GM21786 (cell line): ENCODE data around the gene CKB.
"Not testable (repeated sequence)": the region's sequence is repeated elsewhere in the genome, so short reads cannot be mapped to it uniquely, and the experiment has no call there.

ENCODE experiments used
- ATAC-seq: cut with Tn5 transposase; IDR thresholded peaks from one replicate; pipeline ENCODE4 v1.9.1; 2021; ENCODE audit not compliant: unreplicated experiment

The CKB gene

DNA sequence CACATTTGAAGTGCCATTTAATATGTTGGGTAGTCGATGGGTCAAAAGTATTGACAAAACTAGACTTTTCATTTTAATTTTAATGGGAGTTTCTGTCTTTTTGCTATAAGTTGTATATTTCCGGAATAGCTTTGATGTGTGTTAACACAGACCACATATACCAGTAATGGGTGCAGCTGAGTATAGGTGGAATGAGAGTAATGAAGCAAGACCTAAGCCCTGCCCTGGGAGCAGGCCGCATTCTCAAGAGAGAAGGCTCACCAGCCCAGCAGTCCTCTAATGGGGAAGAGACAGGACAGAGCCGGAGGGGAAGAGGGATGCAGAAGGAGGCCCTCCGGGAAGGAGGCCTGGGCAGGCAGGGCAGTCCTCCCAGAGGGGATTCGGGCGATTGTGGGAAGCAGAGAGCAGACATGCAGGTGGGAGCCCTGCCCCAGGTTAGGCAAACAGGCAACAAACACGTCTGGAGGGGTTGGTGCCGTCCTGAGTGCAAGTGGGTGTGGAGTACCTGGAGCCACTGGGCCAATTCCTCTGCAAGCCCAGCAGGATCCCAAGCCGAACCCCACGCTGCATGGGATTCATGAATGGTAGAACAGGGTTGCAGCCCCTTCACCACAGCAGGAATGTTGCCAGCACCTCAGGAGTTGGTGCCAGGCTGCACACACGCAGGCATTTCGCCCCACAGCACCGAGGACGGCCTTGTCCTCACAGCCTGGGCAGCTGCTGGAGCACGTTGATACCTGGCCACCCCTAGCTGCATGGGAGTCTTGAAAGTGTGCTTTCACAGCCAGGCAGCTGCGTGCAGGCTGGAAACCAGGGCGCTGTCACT is 7.8 kb downstream of the CKB start:
- ATAC-seq, result no peak

GRCh38 chr14:103512701-103513611 is 9.7 kb downstream of the CKB start:
- no peak for ATAC-seq

DNA sequence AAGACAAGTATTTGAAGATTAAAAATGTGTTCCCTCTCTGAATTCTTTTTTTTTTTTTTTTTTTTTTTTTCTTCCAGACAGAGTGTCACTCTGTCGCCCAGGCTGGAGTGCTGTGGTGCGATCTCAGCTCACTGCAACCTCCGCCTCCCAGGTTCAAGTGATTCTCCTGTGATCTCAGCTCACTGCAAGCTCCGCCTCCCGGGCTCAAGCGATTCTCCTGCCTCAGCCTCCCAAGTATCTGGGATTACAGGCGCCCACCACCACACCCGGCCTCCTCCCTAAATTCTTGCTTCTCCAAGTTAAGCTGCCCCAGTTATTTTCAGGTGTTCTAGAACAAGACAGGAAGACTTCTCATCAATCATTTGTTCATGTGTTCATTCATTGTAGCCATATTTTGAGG is 10.4 kb downstream of the CKB start:
- not testable (repeated sequence) for ATAC-seq

GRCh38 chr14:103510724-103511693 is 11.6 kb downstream of the CKB start:
- no peak for ATAC-seq

GRCh38 chr14:103509864-103510723 is 12.5 kb downstream of the CKB start:
- ATAC-seq, result no peak

DNA sequence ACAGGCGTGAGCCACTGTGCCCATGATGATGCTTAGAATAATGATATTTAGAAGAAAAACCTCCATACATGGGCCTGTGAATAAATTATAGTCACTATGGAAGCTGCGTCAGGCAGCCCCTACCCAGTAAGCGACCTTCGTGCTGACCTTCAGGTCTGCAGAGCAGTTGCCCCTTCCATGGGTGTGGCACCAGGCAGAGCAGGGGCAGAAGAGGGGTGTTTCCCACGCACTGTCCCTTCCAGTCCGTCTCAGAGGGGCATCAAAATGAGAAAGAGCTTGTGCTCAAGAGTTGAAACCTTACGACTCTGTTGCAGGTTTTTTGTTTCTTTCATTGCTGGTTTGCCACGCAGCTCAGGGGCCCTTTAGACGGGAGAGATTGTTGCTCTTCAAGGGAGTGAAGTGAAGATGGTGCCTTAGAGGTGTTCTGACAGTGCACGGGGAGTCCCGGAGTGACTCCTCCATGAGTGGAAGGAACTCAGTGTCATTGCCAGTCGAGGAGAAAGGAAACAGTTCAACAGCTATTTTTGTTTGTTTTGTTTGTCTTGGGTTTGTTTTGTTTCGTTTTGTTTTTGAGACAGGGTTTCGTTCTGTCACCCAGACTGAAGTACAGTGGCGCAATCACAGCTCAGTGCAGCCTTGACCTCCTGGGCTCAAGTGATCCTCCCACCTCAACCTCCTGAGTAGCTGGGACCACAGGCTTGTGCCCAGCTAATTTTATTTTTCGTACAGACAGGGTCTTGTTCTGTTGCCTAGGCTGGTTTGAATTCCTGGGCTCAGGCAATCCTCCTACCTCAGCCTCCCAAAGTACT is 13.9 kb downstream of the CKB start:
- no peak for ATAC-seq

DNA sequence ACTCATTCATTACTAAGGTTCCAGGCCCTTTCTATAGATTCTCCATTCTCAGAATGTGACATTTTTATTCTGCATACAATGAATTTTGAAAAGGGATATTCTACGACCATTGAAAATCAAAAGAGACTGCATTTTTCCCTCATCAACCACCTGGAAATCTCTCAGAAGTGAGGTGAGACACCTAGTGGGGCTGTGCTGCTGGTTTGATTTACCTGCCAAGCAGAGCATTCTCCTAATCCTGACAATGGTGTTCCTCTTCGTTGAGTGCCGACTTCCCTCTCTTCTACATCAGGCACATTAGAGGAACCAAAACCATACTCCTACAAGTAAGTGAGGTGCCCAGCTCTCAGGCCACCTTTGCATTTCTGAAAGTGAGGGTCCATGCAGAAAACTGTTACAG is 14.9 kb downstream of the CKB start:
- no peak for ATAC-seq

GRCh38 chr14:103504991-103505565 is 17.6 kb downstream of the CKB start:
- ATAC-seq, result no peak

GRCh38 chr14:103503296-103503695 is 19.3 kb downstream of the CKB start:
- no peak for ATAC-seq

GRCh38 chr14:103502877-103503276 is 19.8 kb downstream of the CKB start:
- ATAC-seq, result no peak

DNA sequence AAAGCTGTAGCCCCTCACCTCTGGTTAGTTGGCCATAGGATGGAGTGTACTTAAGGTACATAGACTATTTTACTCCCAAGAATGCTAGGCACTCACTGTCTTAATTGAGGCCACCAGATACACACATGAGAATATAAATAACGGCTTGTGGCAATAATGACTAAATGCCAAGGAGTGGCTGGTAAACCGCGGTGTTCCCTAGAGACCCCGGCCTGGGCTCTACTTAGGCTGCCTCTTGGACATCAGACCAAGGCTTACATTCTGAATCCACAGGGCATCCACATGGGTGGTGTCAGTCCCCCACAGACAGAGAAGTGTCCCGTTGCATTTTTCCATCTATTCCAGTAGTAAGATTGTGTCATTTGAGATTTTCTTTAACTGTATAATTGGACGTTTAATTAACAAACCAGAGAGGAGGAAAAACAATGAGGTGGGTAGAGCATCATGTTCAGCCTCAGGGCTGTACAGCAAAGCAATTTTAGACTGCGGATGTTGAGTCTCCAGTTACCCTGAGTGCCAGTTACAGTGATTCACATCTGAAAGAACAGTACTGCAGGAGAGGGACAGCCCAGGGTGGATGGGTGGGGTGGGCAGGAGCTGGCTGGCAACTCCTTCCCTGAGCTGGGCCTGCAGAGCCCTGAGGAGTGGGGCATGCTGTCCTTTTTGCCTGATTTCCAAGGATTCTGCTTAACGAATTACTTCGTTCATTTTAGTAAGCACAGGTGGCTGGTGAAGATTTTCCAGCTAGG is 20.5 kb downstream of the CKB start:
- ATAC-seq, result no peak

DNA sequence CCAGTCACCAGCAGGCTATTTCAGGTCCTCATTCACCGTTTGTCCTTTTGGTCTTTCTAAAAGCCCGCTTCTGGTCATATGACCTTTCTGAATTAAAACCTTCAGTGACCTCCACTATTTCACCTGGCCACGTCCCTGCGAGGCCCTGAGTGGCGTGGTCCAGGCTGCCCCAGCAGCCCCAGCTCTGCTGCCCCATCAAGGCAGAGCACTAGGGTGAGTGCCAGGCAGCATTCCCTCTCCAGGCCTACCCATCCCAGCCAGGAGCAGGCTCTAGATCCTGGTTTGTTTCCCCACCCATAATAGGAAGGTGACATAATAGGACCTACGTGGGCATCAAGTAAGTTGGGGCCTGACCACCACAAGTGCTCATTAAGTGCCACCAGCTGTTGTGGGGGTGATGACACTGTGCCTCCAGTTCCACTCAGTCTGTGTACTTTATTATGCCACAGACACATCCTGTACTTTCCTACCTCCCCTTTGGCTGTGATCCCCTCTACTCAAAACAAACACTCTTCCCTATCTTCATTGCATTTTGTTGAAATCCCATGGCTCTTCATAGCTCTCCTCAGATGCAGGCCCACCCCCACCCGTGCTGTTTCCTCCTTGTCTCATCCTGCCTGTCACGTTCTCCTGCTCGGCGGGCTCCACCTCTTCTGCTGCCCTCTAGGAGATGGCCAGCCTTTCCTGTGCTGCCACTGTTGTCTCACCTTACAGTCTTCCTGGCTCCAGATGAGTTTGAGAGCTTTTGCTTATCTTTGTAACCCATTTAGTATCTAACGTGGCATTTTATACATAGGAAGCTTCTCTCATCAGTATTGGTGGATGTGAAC is 21.4 kb downstream of the CKB start:
- ATAC-seq, result no peak

DNA sequence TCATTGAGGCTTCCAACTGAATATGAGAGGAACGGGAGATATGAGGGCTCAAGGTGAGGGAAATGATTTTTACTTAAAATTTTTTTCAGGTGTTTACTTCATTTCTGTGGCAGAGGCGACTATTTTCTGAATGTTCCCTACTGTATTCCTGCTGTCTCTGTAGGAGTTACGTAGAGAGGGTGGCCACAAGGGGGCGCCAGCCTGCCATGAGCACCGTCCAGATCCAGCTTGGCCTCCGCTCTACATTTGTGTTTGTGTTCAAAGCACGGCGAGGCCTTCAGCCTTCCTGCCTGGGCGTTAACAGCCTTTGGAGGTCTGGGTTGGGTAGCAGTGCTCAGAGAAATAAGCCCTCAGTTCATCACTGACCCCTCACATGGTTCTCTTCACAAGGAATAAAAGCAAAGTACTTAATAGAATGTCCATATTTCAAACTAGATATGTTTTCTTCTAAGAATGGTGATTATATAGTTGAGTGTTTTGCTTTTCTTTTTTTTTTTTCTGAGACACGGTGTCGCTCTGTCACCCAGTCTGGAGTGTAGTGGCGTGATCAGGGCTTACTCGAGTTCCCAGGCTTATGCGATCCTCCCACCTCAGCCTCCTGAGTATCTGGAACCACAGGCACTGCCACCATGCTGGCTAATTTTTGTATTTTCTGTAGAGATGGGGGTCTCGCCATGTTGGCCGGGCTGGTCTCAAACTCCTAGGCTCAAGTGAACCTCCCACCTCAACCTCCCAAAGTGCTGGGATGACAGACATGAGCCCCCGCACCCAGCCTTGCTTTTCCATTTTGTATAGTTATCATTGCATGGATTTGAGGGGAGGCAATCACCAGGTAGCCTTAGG is 22.3 kb downstream of the CKB start:
- no peak for ATAC-seq

- no peak for ATAC-seq
These were observed 22.9 kb downstream of the CKB start for GRCh38 chr14:103499709-103500108.

DNA sequence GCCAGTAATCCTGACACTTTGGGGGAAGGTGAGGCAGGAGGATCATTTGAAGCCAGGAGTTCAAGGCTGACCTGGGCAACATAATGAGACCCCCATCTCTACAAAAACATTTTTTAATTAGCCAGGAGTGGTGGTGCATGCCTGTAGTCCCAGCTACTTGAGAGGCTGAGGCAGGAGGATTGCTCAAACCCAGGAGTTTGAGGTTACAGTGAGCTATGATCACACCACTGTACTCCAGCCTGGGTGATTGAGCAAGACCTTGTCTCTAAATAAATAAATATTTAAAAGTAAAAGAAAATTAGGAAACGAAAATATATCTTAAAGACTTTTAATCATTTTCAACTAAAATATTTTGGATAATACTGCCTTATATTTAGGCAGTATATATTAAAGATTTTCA is 25.9 kb downstream of the CKB start:
- no peak for ATAC-seq

DNA sequence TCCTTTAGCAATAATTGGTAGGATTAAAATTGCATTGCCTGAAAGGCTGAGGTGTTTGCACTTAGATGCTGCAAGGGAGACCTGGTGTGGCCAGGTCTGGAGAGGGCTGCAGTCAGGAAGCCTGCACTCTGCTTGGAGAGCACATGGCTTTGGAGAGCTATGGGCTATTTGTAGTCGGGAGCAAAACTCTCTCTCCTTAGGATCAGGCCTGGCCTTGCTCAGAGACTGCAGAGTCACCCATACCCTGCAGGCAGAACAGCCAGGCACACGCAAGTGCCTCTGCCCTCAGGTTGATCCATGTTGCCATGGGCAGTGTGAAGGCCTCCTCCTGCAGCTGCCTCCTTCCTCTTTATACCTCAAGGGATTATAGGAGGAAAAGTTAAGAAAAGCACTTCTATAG is 26.8 kb downstream of the CKB start:
- no peak for ATAC-seq
